Measurements from ENCODE around the gene SYCP2. TPM values are rescaled to one million over a fixed set of nuclear protein-coding genes. Genes with fewer than 3 reads are reported as not detected.

Gene SYCP2
- total RNA-seq, 1 experiment from 2014 or later, result 0.29 TPM

DNA sequence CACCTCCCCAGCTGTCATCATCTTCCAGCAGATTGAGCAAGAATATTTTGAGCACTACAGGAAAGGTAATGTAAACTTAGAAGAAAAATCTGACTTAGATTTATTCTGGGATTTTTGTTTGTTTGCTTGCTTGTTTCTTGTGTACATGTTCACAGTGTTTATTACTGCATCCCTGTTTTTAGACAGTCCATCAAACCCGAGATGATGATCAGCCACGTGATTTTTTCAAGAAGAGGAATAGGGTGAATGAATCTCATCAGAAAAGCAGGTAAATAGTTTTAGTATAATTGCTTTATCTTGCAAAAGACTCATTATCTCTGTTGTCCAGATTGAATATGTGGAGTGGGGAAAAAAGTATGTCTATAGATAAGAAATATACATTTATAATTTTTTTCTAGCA lies 8.8 kb upstream of the SYCP2 start:
- no peak for DNase-seq (ENCODE audit: low spot score)

DNA sequence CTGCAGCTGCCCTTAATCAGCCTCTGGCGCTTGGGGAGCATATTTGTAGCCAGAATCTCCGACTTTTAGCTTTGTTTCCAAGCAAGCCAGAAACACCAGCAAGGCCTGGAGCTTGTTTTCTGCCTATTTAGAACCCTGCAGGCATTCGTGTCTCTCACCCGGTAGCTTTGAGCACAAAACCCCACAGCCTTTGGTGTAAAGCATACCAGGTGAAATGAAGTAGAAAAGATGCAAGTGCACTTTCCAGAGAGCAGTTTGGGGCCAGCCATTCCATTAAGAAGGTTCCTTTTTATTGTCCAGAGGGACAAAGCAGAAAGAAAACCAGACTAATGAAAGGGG lies 7.5 kb upstream of the SYCP2 start:
- no peak for DNase-seq (ENCODE audit: low spot score)

DNA sequence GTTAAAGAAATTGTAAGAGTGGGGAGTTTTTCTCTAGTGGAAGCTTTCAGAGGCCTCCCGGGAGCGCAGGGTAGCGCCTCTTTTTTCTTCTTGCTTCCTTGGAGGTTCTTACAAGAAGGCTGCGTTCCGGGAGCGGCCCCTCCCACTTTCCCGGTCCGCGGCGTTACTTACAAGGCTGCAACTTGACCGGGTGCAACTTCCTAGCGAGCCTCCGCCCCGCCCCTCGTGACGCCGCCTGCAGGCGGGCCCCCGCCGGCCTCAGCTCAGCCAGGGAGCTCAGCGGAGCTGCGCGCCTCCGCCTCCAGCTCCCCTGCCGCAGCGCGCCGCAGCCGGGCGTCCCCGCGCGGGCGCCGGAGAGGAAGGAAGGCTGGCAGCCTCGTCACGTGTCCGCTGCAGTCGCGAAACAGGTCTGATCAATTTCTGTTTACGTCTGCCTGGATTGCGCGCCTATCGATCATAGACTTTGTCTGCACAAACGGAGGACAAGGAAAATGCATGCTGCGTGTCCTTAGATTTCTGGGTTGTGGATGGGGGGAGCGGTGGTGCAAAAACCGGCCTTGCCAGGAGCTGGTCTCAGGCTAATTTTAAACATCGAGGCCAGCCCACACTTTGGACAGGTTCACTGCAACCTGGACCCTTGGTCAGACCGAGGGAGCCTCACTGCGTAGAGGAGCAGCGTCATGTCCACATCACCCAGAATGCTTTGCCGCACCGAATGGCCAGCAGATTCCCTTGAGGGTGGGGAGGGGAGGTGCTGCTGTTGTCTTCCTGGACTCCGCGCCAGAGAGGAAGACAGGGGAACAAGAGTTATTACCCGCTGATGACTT lies 6.9 kb upstream of the SYCP2 start, which contains the start of the genes FAM217B and PPP1R3D:
TSS of gene FAM217B (plus strand) at position 261 of the 827 bp plus-strand sequence. CDS start 3,555 bp downstream, outside the sequence.
TSS of gene PPP1R3D (minus strand) at position 177 of the 827 bp plus-strand sequence. CDS start 374 bp downstream, outside the sequence.
- peak; percentile 89 for DNase-seq (ENCODE audit: low spot score)

DNA sequence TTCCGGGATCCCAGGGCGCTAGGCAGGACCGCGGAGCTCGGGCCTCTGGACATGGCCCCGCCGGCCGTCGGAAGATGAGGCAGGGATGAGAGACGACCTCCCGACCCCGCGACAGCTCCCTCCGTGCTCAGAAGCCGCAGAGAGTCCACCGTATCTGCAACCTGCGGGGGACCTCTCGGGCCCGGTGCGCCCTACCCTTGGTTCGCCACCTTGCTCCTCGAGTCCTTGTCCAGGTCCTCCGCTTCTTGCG lies 6.4 kb upstream of the SYCP2 start:
- DNase-seq (ENCODE audit: low spot score), result no peak

DNA sequence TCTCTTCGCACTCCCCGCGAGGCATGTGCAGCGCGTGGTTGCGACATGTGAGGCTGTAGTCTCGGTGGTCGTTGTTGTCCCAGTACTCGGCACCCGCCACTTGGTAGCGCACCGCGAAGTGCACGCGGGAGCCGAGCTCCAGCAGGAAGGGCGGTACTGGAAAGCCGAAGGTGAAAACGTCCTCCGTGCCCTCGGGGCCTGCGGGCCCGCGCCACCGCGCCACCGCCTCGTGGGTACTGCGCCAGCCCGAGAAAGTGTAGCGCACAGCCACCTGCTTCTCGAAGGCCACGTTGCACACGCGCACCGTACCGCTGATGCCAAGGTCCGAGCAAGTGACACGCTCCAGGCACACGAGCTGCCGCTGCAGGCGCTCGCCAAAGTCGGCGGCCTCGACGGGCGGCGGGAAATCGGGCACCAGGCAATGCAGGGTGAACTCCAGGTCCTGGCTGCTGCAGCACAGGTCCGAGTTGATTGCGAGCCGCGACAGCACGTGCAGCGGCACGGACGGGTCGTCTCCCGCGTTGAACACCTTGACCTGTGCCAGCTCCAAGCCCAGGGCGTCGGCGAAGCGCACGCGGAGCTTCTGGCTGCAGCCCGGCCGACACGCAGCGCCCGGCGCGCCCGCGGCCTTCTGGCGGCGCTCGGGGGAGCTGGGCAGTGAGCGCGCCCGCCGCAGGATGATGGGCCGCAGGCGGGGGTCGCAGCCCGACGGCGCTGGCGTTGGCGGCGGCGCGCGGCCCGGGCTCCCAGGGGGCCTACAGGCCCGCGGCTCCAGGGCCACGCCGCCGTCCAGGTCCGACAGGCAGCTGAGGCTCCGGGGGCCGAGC lies 5.8 kb upstream of the SYCP2 start:
- DNase-seq (ENCODE audit: low spot score), result no peak

DNA sequence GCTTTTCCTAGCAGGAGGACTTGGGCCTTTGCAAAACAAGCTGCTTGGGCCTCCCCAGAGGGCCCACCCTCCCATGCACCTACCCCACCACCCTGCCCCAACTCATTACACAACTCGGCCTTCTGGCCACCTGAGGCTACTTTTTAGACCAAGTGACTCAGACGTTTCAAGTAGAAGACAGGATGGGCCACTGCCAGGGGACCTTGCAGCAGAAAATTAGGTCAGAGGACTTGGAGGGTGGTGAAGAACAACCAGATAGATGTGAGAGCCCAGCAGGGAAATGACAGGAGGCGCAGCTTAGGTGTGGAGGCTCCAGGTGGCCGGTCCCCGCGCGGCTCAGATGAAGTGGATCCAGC lies 5.2 kb upstream of the SYCP2 start:
- DNase-seq (ENCODE audit: low spot score), result no peak

DNA sequence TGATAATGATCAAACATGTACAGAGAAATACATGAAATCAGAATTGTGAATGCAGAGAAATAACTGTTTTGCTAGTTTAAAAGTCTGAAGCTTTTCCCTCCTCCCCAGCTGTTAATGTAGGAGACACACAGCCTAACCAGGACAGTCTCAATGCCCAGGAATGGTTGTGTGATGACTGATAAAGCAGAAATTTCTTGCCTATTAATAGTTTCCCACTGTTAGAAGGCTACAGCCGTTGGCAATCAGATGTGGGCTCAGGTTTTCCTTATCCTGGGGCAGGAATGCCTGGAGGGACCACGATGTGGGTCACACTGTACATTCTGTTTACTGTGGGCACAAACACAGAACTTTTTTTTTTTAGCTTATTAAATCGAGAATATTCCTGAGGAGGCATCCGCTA lies 4.8 kb upstream of the SYCP2 start:
- peak; percentile 36 for DNase-seq (ENCODE audit: low spot score)

DNA sequence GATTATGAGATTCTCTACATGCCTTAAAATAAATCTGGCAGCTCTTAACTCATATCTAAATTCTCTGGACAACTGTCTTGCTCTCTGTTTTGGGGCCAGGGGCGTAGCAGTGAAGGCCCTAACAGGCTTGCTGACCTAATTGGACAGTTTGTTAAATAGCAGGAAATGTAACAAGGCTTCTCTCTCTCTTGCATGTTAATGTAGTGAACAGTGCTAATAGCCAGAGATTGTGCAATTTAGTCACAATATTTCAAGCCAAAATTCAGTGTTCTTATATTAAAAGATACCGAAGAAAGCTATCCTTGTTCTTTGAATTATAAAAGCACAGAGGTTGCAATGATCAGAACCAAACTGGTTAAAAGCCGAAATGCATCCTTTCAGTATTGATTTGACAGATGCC lies 3.7 kb upstream of the SYCP2 start:
- DNase-seq (ENCODE audit: low spot score), result no peak

DNA sequence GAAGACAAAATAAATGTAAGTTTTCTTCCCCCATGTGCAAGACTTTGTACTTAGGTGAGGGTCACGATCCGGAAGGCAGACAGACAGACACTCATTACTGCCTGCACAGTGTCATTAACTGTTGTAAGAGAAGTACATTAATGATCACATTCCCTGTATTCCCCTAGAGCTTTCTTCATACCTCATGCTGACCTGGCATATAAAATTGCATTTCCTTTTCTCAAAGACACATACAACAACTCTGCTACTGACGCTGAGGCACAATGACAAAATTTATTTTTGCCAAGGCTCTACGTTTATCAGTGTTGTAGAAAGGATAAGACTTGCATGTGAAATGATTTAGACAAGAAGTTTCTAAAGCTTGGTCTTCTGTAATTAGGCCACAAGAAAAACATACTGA lies 3.0 kb upstream of the SYCP2 start:
- DNase-seq (ENCODE audit: low spot score), result no peak

DNA sequence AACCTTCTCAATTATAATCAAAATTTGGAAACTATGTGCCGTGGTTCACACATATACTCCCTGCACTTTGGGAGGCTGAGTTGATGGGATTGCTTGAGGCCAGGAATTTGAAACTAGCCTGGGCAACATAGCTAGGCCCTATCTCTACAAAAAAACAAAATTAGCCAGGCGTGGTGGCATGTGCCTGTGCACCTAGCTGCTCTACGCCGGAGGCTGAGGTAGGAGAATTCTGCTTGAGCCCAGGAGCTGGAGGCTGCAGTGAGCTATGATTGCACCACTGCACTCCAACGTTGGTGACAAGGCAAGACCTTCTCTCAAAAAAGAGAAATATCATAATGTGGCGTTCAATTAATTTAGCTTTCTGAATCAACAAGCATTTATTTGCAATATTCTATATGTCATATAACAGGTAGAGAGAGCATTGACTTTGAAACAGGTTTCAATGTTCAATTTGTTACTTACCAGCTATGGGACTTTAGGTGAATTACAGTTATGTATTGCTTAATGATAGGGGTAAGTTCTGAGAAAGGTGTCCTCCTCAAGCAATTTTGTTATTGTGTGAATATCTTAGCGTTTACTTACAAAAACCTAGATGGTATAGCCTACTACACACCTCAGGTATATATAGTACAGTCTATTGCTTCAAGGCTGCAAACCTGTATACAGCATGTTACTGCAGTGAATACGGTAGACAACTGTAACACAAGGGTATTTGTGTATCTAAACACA lies 2.2 kb upstream of the SYCP2 start:
- DNase-seq (ENCODE audit: low spot score), result no peak

DNA sequence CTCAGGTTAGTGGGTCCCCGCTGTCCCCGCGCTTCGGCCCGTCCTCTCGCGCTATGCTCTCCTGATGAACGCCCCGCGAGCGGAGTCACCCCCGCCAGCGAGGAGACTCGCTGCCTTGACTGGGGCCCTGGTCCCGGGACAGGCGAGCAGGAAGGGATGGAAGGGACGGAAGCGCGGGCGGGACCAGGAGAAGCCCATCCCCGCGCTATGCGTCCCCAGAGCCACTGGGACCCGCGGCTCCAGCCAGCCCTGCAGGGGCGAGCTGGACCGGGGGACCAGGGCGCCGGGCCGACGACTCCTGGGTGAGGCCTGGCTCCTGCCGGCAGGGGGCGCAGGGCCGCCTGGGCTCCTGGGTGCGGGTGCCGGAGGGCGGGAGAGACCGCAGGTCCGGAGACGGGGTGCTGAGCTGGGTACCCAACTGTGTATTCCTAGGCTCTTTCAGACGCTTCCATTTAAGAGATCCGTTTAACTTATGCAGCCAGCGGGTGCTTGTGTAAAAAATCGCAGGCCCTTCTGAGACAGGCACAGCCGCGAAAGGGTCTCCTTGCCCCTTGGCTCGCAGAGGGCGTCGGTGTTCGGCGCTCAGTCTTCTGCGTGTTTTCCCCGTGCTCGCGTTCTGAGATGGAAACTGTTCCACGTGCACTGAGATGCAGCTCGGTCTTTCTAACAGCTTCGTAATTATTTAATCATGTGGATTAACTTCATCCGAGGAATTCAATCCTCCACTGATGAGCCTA lies 580 bp upstream of the SYCP2 start:
- peak; percentile 19 for DNase-seq (ENCODE audit: low spot score)

DNA sequence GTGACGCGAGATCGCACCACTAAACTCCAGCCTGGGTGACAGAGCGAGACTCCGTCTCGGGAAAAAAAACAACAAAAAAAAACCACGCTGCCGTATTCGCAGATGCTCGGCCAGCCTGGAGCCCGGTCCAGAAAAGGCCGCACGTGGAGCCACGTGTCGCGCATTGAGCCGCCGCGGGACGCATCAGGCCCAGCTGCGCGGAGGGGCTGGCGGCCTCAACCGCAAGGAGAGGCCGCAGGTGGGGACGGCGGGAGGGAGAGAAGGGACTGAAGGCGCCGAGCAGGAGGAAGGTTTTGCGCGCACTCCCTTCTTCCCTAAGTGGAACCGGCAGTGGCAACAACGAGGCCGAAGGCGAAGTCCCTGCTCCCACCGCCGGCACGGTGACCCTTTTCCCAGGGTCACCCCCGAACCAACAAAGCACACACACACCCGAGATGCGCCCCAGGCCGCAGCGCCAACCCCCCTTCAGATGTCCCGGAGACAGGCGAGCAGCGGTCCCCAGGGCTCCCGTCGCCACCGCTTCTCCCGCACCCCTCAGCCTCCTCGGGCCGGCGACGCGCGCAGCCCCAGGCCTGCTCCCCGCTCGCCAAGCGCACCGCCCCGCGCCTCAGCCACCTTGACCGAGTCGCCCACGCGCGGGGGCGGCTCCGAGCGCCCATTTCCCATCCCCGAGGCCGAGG lies 681 bp downstream of the SYCP2 start:
- no peak for DNase-seq (ENCODE audit: low spot score)

DNA sequence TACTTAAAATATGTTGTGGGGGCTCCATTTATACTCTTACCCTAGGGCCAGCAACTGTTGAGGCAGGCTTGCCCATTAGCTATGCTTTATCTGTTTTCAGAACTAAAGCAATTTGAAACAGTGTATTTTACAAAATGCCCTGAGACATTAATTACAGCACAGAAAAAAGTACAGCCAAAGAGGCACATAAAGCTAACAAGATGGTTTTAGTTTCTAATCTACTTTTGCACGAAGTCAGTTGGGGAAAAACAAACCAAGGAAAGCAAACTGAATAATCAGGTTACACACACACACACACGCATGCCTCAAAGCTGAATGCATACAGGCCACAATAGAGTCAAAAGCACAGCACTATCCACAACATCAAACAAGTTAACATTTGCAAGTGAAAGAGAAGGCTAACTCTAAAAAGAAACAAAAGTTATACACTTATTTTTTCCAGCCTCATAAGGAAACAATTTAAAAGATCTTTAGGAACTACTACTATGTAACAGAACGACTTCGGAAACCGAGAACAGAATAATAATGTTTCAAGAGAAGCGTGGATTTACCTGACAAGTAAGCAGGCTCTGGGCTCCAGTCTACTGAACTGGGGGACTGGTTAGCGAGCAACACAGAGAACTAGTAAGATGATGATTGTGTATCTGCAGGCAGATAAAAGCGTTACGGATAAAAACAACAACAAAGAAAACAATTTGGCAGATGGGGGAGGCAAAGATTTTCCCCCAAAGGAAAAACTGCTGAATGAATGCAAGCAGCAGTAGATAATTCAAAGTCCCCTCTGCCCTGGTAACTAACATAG lies 1.7 kb downstream of the SYCP2 start:
- no peak for DNase-seq (ENCODE audit: low spot score)

DNA sequence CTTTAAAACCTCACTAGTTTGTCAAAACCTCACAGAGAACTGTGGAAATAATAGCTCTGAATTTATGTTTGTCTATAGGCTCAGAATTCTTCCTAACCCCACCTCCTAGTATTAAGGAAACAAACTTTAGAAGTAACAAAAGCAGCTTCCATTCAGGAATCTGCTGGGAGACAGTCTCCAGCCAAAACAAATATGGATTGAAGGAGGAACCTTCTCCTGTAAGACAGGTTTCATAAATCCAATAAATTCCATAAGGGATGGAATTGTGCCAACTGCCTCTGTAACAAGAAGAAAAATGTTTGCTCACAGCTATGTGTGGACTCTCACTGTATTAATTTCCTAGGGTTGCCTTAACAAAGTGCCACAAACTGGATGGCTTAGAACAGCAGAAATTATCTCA lies 7.5 kb downstream of the SYCP2 start:
- no peak for DNase-seq (ENCODE audit: low spot score)

DNA sequence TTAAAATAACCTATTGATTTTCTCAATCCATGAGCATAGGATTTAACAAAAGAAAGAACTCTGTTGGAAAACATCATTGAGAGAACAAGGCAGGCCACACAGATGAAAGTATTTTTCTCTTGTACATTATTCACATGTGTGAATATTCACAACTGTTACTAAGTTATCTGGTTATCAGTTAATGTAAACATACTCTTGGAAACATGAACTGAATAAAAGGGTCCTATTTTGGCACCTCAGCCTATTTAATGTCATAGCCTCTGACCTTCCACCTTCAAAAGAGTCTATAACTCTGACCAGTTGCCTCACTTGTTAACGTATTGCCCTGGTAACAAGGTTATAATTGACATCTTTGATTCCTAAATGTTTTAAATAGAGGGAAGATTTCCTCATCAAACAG lies 8.1 kb downstream of the SYCP2 start:
- DNase-seq (ENCODE audit: low spot score), result no peak

DNA sequence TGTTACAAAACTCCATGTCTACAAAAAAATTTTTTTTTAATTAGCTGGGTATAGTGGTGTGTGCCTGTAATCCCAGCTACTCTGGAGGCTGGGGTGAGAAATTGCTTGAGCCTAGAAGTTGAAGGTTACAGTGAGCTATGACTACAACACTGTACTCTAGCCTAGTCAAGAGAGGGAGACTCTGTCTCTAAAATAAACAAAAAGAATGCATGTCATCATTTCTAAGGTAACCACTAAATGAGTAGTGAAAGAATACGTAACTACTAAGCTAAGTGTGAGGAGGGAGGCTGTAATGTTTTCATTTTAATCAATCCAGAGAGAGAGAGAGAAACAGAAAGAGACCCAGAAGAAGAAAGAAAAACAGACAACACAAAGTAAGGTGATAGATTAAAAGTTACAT lies 9.9 kb downstream of the SYCP2 start:
- no peak for DNase-seq (ENCODE audit: low spot score)

DNA sequence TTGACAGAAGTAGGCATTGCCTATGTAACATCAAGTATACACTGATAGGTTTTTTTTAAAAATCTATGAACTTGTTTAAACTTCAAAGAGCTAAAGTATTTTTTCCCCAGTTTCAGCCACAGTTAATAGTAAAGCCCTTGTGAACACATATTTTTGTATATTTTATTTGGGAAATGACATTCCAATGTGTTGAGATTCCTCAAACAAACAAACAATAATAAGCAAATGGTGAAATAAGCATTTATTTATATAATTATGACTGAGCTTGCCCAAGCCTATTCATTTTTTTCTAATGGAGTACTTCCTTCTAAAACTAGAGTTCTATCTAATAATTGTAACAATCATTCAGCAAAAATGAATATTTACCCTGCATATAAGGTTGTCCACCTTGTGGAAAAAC lies 12.5 kb downstream of the SYCP2 start:
- DNase-seq (ENCODE audit: low spot score), result no peak

DNA sequence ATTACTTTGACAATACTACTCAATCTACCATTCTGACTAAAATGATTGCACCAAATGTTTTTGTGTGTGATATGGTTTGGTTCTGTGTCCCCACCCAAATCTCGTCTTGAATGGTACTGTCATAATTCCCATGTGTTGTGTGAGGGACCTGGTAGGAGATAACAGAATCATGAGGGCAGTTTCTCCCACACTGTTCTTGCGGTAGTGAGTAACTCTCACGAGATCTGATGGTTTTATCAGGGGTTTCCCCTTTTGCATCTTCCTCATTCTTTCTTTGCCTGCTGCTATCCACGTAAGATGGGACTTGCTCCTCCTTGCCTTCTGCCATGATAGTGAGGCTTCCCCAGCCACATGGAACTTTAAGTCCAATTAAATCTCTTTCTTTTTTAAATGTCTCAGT lies 20.8 kb downstream of the SYCP2 start:
- DNase-seq (ENCODE audit: low spot score), result peak; percentile 23

DNA sequence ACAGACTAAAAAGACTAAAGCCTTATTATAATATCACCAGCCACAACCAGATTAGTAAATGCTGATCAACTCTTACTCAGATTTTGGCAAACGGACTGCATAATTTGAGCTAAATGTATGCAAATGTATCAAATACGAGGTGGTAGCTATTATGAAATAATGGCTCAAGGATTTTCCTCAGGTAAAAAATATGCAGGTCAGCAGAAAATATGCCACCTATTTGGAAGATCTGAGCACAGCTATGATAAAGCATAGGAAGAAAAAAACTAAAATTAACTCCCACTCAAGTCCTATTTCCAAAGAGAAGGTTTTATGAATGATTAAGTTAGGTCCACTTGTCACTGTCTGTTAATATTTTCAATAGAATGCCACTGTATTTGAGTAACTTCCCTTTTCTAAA lies 22.4 kb downstream of the SYCP2 start:
- DNase-seq (ENCODE audit: low spot score), result no peak

DNA sequence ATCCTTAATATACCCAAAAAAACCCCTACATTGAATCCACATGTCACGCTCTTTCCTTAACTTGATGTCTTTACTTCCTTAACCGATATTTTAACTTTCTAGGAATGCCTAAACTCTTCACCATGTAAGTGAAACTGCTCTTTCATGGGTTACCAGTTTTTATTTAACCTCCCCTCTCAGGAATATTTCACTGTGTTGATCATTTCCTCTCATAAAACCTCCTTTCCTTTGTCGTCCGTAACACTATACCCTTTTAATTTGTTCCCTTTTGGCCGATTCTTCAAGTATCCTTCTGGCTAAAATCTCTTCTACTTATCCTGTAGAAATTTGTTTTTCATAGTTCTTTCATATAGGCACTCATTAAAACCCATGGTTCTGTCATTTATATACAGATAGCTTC lies 24.6 kb downstream of the SYCP2 start:
- DNase-seq (ENCODE audit: low spot score), result no peak

DNA sequence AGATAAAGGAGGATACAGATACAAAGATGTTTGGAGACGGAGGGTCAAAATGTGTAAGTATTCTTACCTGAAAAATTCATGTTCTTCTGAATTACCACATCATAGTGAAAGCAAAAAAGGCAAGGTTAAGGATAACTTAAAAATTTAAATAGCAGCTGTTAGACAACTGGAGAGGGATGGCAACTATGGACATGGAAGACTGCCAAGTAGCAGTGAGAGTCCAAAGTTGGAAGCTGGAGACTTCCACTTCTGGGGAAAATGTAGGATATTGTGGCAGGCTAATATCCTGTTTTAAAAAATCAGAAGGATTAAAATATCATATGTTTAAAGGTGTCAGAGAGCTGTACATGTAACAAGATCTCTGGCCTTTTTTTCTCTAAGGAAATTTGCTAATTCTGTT lies 29.8 kb downstream of the SYCP2 start:
- no peak for DNase-seq (ENCODE audit: low spot score)

Data from A172 (cell line).